HT1080 (cell line): ENCODE data around the gene SS18L1. TPM values are rescaled to one million over a fixed set of nuclear protein-coding genes. Genes with fewer than 3 reads are reported as not detected.

Experiments used
- DNase-seq: peaks from one replicate; pipeline ENCODE4 v3.0.0-alpha.2; 2015; ENCODE audit warnings: low read depth
- total RNA-seq: library from RNA; depleted of rRNA; stranded (reverse); fragments of >200 nt; shearing (Covaris generic); gene quantifications from 2 replicates; pipeline ENCODE4 v1.2.3, GENCODE V29; 2014

SS18L1 gene
- total RNA-seq, 1 experiment from 2014 or later: 12.8 TPM

DNA sequence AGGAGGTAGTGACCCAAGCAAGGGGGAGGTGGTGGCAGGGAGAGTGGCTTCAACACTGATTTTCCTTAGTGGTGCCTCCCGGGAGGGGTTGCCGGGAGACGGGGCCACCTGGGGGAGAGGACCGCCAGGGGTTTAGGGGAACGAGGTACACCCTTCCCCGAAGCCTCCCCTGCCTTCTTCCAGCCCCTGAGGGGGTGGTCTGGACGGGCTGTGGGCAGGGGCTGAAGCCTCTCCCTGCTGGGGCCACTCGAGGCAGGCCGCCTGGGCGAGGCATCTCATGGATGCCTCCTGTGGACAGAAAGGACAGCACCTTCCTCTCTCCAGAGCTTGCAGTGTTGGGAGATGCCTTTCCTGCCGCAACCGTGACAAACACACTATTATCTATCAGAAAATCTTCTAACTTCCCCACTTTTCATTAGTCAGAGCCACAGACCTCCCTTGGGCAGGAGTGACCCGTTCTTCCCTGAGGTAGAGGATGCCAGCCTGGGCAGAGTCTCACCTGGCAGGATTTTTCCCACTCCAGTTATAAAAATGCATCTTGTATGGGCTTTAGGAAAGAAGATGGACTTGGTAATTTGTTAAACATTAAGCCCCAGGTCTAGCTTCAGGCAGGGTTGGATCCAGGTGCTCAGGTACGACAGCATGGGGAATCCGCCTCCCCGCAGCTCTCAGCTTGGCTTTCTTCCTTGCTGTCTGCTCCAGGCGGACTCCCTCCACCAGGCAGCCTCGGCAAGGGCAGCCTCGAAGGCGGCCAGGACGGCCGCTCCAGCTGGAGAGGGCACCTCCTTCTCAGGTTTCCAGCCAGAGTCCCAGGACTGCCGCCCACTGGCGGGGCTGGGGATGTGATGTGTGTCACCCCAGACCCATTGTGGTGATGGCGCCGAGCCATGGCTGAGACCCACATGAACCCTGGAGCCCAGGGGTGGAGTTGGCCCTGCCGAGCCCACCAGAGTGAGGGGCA lies 65.5 kb downstream of the SS18L1 start:
- DNase-seq: peak; percentile 27

DNA sequence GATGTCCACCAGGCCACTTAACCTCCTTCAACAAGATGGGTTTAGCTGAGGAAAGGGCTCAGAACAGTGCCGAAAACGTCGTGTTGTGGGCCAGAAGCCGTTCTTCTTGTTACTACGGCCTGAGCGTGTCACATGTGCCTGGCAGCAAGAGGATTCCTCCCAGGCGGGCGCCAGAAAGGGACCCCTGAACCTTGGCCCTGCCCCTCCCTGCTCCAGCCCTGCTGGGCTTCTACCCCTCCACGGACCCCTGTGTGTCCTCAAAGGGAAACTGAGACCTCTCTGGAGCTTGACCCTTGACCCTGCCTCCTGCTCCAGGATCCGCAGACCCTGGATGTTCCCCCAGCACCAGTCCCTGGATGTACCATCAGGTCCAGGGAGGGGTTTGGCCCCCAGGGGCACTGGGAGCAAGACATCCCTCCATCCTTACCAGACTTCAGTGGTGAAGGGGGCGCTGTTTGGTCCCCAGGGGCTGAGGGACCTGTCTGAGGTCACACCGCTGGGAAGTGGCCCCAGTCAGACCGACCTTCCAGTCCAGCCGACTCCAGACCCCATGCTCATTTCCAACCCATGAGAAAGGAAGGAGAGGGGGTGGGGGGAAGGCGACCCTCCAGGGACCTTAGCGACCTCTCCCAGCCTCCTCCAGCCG lies 66.4 kb downstream of the SS18L1 start:
- DNase-seq: no peak

- DNase-seq: no peak
These were observed 66.9 kb downstream of the SS18L1 start for GRCh38 chr20:62210496-62210855.

DNA sequence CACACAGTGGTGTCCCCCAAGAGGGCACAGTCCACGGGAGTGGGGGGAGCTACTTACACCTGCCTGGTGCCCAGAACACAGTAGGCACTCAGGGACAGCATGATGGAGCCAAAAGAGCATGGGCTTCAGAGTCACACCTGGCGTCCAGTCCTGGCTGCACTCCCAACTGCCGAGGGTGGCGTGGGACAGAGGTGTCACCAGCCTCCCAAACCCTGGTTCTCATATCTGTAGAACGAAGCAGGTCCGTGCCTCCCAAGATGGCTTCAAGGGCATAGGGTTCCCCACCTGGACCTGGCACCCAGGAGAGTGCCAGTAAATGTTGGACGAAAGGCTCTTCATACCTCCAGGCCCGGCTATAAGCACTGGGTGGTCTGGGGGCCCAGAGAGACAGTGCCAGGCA lies 67.6 kb downstream of the SS18L1 start:
- no peak for DNase-seq

- no peak for DNase-seq
These were observed 68.3 kb downstream of the SS18L1 start for GRCh38 chr20:62211769-62212288.

DNA sequence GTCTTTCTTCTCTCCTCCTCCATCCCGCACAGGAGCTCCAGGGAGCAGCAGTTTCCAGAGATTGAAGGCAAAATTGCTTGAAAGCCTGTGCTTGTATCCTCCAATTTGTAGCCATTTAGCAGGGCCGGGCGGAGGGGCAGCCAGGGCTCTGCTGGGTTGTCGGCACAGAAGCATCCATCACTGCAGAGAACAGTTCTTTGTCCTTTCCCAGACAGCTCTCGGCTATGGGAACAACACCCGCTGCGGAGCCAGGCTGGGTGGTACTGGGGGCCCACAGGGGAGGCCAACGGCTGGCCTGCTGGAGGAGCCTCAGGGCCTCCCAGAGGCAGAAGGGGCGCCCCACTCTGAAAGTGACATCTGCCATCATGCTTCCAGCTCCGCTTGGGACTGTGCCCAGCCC lies 68.7 kb downstream of the SS18L1 start:
- DNase-seq: no peak

GRCh38 chr20:62214067-62214466 lies 70.5 kb downstream of the SS18L1 start:
- no peak for DNase-seq

DNA sequence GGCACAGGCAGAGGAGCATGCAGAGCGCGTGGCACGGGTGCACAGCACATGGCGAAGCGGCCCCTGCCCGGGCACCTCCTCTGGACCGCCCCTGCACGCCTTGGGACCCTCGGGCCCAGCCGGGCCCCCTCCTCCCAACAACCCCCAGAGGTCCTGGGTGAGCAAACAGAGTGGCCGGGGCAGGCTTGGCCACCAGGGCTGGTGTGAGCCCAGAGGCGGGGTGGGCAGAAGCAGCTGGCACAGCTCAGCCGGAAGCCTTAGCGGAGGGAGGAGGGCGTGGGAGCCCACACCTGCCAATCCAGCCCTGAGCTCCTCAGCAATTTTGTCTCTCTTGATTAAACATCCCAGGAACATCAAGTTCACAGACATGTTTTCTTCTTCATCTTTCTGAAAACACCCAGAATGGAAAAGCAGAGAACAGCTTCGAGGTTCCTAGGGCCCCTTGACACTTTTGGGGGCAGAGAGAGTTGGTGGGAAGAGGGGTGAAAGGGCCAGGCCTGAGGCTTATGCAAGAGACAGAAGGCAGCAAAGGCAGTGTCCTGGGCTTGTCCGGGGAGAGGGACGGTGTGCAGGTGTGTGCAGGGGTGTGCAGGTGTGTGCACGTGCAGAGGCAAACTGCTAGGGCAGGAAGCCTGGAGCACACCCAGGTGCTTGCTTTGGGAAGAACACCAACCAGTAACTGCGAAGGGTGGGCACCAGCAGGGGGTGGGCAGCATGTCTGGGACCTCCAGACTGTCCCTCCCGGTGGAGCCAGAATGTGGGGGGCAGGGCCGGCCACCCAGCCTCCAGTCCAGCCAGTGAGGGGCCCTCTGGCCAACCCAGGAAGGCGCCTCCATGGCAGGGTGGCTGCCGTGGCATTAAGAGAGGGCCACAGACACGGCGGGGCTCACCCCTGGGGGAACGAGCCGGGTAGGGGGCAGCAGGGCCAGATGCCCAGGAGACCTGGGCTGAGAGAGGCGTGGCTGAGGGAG lies 71.7 kb downstream of the SS18L1 start:
- DNase-seq: no peak

- no peak for DNase-seq
These were observed 72.5 kb downstream of the SS18L1 start for GRCh38 chr20:62215991-62216635.

- no peak for DNase-seq
These were observed 73.3 kb downstream of the SS18L1 start for GRCh38 chr20:62216636-62217566.

- DNase-seq: no peak
These were observed 74.6 kb downstream of the SS18L1 start for GRCh38 chr20:62217913-62218773.

DNA sequence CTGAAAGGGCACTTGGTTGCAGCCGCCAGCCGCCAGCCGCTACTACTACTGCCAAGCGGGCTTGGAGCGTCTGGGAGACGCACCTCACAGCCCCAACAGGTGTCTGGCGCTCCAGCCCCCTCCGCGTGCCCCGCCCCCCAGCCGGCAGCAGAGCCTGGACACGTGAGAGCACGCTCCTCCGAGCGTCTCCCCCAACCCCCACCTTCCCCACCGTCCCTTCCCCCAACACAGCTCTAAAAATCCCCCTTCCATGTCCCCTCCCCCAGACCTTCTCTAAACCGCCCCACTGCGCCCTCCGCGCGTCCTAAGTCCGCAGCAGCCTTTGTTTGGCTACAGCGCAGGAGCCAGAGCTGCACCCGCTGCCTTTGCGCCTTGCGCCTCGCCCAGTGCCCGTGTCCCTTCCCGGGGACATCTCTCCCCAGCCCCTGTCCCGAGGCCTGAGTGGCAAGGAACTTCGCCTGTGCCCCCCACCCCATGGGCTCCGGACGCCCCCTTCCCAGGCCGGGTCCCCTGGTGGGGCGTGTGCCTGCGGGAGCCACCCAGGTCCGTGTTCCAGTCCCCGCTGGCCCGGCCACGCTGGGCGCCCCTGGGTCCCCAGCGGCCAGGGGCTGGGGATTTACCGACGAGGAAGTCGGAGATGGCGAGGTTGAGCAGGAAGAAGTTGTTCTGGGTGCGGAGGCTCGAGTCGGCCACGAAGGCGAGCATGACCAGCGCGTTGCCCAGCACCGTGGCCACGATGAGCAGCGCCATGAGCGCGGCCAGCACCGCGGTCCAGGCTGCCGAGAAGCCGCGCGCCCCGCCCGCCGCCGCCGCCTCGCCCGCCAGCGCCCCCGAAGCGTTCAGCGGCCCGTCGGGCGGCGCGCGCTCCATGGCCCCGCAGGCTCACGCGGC lies 75.8 kb downstream of the SS18L1 start:
- DNase-seq: no peak

- DNase-seq: no peak
These were observed 76.6 kb downstream of the SS18L1 start, which contains the start of gene HRH3 for GRCh38 chr20:62219992-62220665. Gene HRH3, minus strand, starts transcription at chr20:62220278. Its CDS starts 308 bp downstream, at chr20:62219970.

DNA sequence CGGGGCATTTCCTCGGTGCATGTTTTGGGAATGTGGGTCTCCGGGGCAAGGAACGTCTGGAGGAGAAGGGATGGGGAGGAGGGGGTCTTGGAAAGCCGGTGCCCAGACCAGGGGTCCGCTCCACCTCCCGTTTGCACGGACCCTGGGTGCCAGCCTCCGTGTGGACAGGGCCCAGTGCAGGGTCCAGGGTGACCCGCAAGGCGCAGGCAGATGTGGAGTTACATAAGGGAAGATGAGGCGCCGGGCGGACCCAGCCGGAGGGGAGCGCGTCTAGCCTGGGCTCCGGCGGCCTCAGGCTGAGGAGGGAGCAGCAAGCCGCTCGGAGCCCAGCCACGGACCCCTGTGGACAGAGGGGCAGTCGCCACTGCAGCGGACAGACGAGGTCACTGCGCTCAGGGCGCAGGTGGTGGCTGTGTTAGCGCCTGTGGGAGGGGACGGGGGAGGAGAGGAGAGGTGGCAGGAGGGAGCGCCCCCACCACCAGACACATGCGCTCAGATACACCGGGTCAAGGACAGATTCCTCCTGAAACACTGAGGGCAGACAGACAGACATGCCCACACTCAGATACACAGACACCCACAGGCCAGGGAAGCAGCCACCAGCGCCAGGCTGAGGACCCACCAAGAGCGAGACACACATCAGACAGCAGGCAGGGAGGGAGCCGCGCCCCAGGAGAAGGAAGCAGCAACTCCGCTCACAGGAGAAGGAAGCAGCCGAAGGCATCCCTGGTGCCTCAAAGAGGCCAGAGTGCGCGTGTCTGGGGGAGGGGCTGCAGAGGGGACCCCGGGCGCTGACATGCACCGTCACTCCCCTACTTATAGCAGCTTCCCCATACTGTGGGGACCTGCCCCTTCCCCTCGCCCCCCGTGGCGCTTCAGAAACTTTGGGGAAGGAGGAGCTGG lies 77.3 kb downstream of the SS18L1 start:
- no peak for DNase-seq

GRCh38 chr20:62222266-62222850 lies 78.8 kb downstream of the SS18L1 start:
- DNase-seq: no peak
